ENCODE data around the gene NBPF1. TPM values are rescaled to one million over a fixed set of nuclear protein-coding genes. Genes with fewer than 3 reads are reported as not detected.

The NBPF1 gene
- total and polyA plus RNA-seq, 9 of the 15 experiments (the other 6 are each of a cell fraction or from before 2014, with no cell fraction given) = 5.2 to 42.6 (median 24.1) TPM

GRCh38 chr1:16645271-16646060 lies 32.1 kb upstream of the NBPF1 start (continued):
- TF ChIP-seq ATF6 (CRISPR knock-in tag; IDR thresholded peaks at IDR 0.05) (0 out of 2 replicates have a peak, but pooled peaks have one; percentile 1), HSF4 (CRISPR knock-in tag; IDR thresholded peaks at IDR 0.05; ENCODE audit: borderline replicate concordance) (0 out of 2 replicates have a peak, but pooled peaks have one; percentile 26), CREB3L1 (IDR thresholded peaks at IDR 0.05; ENCODE audit: borderline replicate concordance, low read depth) (peak; percentile 18; the same call in 1 of the 2 replicates), ZNF140 (CRISPR knock-in tag; IDR thresholded peaks at IDR 0.05) (0 out of 2 replicates have a peak, but pooled peaks have one; percentile 12), KDM2B (CRISPR knock-in tag; IDR thresholded peaks at IDR 0.05) (peak; percentile 97), NFRKB (IDR thresholded peaks at IDR 0.05; ENCODE audit: low read depth) (peak; percentile 33), MAX (CRISPR knock-in tag; IDR thresholded peaks at IDR 0.05) (0 out of 2 replicates have a peak, but pooled peaks have one; percentile 33), TFAP4 (CRISPR knock-in tag; IDR thresholded peaks at IDR 0.05; ENCODE audit: borderline replicate concordance) (peak; percentile 71; the same call in 1 of the 2 replicates), CEBPB (tag; IDR thresholded peaks at IDR 0.05) (peak; percentile 94), RREB1 (CRISPR knock-in tag; IDR thresholded peaks at IDR 0.05) (peak; percentile 90), PYGO2 (tag; IDR thresholded peaks at IDR 0.05) (peak; percentile 59; the same call in 1 of the 2 replicates), ZNF444 (CRISPR knock-in tag; IDR thresholded peaks at IDR 0.05) (0 out of 2 replicates have a peak, but pooled peaks have one; percentile 36), ZNF717 (CRISPR knock-in tag; IDR thresholded peaks at IDR 0.05) (peak; percentile 69; the same call in 1 of the 2 replicates)
